Type B pancreatic cell (in vitro differentiated cells): ENCODE data around the gene HECA. TPM values are rescaled to one million over a fixed set of nuclear protein-coding genes. Genes with fewer than 3 reads are reported as not detected.
"Not testable (repeated sequence)": the region's sequence is repeated elsewhere in the genome, so short reads cannot be mapped to it uniquely, and the experiment has no call there.

Experiments
- DNase-seq: peaks from one replicate; pipeline ENCODE4 v3.0.0; 2021; ENCODE audit warnings: mixed read lengths; ENCODE audit not compliant: unreplicated experiment; ENCODE audit errors: extremely low spot score
- H3K27ac Mint-ChIP-seq: 2 replicates; pipeline ENCODE4 v1.8.0; 2021; ENCODE audit warnings: mild to moderate bottlenecking, mixed read lengths
- H3K27me3 Mint-ChIP-seq: 2 replicates; pipeline ENCODE4 v1.8.0; 2021; ENCODE audit warnings: mixed read lengths
- H3K36me3 Mint-ChIP-seq: 2 replicates; pipeline ENCODE4 v1.8.0; 2021; ENCODE audit warnings: mixed read lengths
- H3K4me1 Mint-ChIP-seq: one replicate; pipeline ENCODE4 v1.8.0; 2021; ENCODE audit warnings: mixed read lengths; ENCODE audit not compliant: unreplicated experiment
- H3K4me3 Mint-ChIP-seq: 2 replicates; pipeline ENCODE4 v1.8.0; 2021; ENCODE audit warnings: mild to moderate bottlenecking, mixed read lengths
- H3K9me3 Mint-ChIP-seq: 2 replicates; pipeline ENCODE4 v1.8.0; 2021; ENCODE audit warnings: mixed read lengths
- total RNA-seq: library from RNA; stranded (reverse); gene quantifications from 2 replicates; pipeline ENCODE4 v1.2.1, GENCODE V29; 2021; ENCODE audit warnings: low replicate concordance
- TF ChIP-seq, protein P1 (sequence below): fragments of 200-600 bp; sonication (generic); conservative IDR thresholded peaks from 2 replicates; pipeline ENCODE4 v1.5.0; 2021; ENCODE audit warnings: antibody characterized with exemption, mild to moderate bottlenecking

HECA gene
- total RNA-seq, 1 donor from 2014 or later, result 17.8 TPM

DNA sequence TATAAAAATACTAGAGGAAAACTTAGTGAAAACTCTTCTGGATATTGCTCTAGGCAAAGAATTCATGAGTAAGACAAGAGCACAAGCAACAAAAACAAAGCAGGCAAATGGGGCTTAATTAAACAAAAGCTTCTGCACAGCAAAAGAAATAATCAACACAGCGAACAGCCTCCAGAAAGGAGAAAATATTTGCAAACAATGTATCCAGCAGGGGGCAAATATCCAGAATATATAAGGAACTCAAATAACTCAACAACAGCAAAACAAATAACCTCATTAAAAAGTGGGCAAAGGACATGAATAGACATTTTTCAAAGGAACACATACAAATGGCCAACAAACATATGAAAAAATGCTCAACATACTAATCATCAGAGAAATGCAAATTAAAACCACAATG is 17.1 kb upstream of the HECA start:
- Mint-ChIP-seq H3K4me1 (no peaks in the 10 kb centered on the region), H3K9me3 (peaks cover 9% of the 10 kb centered on the region), H3K27ac (no peak overlapping the region), H3K4me3 (no peak overlapping the region), H3K27me3 (peaks cover 3% of the 10 kb centered on the region), H3K36me3 (no peaks in the 10 kb centered on the region)
- DNase-seq, result no peak
- TF ChIP-seq, protein P1, sequence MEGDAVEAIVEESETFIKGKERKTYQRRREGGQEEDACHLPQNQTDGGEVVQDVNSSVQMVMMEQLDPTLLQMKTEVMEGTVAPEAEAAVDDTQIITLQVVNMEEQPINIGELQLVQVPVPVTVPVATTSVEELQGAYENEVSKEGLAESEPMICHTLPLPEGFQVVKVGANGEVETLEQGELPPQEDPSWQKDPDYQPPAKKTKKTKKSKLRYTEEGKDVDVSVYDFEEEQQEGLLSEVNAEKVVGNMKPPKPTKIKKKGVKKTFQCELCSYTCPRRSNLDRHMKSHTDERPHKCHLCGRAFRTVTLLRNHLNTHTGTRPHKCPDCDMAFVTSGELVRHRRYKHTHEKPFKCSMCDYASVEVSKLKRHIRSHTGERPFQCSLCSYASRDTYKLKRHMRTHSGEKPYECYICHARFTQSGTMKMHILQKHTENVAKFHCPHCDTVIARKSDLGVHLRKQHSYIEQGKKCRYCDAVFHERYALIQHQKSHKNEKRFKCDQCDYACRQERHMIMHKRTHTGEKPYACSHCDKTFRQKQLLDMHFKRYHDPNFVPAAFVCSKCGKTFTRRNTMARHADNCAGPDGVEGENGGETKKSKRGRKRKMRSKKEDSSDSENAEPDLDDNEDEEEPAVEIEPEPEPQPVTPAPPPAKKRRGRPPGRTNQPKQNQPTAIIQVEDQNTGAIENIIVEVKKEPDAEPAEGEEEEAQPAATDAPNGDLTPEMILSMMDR, result peak; percentile 47

DNA sequence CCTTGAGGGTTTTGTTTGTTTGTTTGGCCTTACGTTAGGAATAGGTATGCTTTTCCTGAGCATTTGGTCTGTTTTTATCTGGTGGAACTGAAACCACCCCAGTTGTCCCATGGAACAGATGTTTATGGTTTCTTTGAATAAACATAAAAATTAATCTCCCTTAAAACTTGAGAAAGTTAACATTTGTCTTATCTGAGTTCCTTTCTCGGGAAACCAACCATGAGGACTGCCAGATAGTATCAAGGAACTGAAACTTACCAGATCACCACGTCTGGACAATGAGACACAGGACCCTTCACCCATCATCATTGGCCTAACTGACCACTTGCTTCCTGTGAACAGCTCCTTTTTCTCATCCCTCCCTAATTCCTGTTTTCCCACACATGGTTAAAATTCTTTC is 15.3 kb upstream of the HECA start:
- no peaks in the 10 kb centered on the region for H3K4me1 Mint-ChIP-seq
- H3K27me3 Mint-ChIP-seq, result no peaks in the 10 kb centered on the region
- peaks cover 9% of the 10 kb centered on the region for H3K9me3 Mint-ChIP-seq
- no peak for DNase-seq
- no peaks in the 10 kb centered on the region for H3K36me3 Mint-ChIP-seq
- TF ChIP-seq, protein P1, result no peak
- no peak overlapping the region for H3K27ac Mint-ChIP-seq
- H3K4me3 Mint-ChIP-seq, result no peak overlapping the region

DNA sequence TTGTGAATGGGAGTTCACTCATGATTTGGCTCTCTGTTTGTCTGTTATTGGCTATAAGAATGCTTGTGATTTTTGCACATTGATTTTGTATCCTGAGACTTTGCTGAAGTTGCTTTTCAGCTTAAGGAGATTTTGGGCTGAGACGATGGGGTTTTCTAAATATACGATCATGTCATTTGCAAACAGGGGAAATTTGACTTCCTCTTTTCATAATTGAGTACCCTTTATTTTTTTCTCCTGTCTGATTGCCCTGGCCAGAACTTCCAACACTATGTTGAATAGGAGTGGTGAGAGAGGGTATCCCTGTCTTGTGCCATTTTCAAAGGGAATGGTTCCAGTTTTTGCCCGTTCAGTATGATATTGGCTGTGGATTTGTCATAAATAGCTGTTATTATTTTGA is 12.1 kb upstream of the HECA start:
- H3K36me3 Mint-ChIP-seq, H3K27ac Mint-ChIP-seq, DNase-seq, H3K9me3 Mint-ChIP-seq, H3K27me3 Mint-ChIP-seq, H3K4me3 Mint-ChIP-seq: not testable (repeated sequence)
- H3K4me1 Mint-ChIP-seq, result peaks cover 10% of the 10 kb centered on the region

DNA sequence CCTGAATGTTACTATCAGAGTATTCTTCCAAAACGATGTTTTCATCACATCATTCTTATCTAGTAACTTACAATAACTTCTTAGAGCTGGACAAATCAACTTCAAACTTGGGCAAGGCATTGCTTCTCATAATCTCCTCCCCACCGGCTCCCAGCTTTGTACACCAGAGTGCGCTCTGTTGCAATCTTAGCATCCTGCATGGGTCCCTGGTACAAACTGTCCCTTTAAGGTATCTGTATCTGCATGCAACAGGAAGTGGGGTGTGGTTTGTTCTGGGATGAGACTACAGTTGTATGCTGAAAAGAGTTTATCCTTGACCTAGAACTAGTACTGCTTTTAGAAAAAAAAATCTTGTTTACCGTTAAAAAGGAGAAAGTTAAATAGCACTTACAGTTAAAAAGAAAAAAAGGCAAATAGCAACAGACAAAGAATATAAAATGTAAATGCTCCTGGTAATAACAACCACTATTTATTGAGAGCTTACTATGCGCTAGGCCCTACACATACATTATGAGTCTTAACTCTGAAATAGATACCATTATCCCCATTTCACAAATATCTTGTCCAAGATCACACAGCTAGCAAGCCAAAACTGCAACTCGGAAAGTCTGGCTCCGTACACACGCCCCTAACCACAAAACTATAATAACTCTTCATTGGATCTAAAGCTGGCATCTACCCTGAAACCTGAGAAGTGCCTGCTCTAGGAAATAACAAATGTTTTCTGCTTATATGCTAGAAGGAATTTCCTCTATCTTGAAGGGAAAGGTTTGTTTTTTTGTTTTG is 9.8 kb upstream of the HECA start:
- H3K4me3 Mint-ChIP-seq, result no peak overlapping the region
- TF ChIP-seq, protein P1, result peak; percentile 55
- no peaks in the 10 kb centered on the region for H3K36me3 Mint-ChIP-seq
- no peak overlapping the region for H3K27ac Mint-ChIP-seq
- no peak for DNase-seq
- H3K27me3 Mint-ChIP-seq, result no peaks in the 10 kb centered on the region
- peaks cover 4% of the 10 kb centered on the region for H3K9me3 Mint-ChIP-seq
- peaks cover 10% of the 10 kb centered on the region for H3K4me1 Mint-ChIP-seq

DNA sequence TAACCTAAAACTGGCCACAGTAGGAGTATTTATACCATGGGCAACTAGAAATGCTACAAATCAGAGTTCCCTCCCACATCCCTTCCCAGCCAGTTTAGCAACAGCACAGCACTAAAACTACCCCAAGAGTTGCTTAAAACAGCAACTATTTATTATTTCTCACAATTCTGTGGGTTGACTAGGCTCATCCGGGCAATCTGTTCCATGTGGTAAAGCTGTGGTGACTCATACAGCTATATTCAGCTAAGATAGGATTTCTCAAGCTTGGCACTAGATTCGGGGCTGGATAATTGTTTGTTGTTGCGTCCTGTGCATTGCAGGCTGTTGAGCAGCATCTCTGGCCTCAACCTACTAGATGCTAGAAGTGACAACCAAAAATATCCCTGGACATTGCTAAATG is 8.6 kb upstream of the HECA start:
- no peaks in the 10 kb centered on the region for H3K27me3 Mint-ChIP-seq
- H3K9me3 Mint-ChIP-seq, result no peaks in the 10 kb centered on the region
- TF ChIP-seq, protein P1, result no peak
- H3K4me3 Mint-ChIP-seq, result no peak overlapping the region
- no peak overlapping the region for H3K27ac Mint-ChIP-seq
- DNase-seq, result no peak
- peaks cover 10% of the 10 kb centered on the region for H3K4me1 Mint-ChIP-seq
- no peaks in the 10 kb centered on the region for H3K36me3 Mint-ChIP-seq

DNA sequence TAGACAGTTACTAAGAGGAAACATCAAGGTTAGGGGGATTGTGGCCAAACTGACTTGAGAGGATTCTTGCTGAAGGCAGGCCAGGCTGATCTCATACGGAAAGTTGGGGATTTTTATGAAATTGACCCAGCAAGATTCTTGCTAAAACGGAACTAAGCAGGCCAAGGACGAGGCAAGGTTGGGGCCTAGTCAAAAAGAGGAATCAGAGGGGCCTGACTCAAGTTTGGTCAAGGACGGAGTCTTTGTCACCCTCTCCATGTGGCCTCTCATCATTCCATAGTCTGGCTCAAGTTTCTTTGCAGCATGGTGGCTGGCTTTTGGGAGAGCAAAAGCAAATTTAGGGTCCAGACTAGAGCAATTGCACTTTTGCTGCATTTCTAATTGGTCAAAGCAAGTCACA is 7.9 kb upstream of the HECA start:
- H3K9me3 Mint-ChIP-seq, result no peaks in the 10 kb centered on the region
- no peaks in the 10 kb centered on the region for H3K36me3 Mint-ChIP-seq
- DNase-seq, result no peak
- H3K4me1 Mint-ChIP-seq, result peaks cover 10% of the 10 kb centered on the region
- H3K4me3 Mint-ChIP-seq, result no peak overlapping the region
- no peak overlapping the region for H3K27ac Mint-ChIP-seq
- TF ChIP-seq, protein P1, result no peak
- no peaks in the 10 kb centered on the region for H3K27me3 Mint-ChIP-seq
